Middle frontal gyrus (tissue), 1 donor: ENCODE results near the gene LRP6.

ENCODE experiments used
- DNase-seq: peaks from one replicate; pipeline ENCODE4 v3.0.0-alpha.2; 2015; ENCODE audit warnings: low spot score; ENCODE audit errors: extremely low spot score

The LRP6 gene

DNA sequence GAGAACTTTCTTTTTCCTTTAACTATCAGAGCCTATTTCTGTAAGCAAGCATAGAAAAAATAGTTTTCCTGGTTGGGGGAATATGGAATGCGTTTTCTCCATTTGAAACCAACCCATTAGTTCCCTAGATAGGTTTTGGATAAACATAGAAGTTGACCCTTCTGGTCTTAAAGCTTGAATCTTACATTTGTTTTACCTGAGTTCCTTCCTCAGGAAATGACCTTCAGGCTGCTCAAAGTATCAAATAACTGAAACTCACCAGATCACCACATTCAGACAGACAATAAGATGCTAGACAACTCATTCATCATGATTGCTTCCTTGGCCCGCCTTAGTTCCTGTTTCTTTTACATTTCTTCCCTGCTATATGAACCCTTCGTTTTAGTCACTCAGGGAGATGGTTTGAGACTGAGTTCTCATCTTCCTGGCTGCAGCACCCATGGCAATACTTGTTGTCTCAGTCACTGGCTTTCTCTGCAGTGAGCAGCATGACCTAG is 52.2 kb downstream of the LRP6 start:
- DNase-seq = no peak

DNA sequence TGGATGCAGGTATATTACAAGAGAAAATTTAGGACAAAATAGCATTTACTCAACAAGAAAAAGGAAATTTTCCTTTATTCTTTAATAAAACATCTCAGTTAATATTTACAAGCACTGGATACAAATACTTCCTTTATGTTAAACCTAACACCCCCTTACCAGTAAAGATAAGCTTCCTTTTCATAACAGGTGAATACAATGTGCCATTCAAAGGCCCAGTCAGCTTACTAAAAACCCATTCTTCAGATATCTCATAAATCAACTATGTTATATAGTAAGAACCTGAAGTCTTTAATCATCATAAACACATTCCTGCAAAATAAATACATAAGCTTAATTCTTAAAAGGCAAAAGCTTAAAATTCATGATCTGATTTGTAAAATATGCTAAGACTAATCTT is 52.6 kb downstream of the LRP6 start:
- no peak for DNase-seq

DNA sequence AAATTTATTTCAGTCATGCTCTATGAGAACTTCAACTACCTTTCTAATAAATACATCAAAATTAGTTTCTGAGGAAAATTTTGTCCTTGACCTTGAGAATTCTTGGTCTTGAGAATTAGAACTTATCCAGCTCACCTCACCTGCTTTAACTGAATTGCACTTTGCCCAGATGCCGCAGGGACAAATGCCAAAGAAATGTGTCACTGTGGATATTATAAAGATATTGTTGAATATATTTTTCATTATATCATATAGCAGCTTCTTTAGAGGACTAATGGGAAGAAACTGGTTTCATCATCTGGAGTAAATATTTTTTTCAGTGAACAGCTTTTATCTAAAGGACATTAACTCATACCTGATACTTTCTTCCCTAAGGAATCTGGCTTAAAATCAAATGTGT is 54.1 kb downstream of the LRP6 start:
- no peak for DNase-seq

DNA sequence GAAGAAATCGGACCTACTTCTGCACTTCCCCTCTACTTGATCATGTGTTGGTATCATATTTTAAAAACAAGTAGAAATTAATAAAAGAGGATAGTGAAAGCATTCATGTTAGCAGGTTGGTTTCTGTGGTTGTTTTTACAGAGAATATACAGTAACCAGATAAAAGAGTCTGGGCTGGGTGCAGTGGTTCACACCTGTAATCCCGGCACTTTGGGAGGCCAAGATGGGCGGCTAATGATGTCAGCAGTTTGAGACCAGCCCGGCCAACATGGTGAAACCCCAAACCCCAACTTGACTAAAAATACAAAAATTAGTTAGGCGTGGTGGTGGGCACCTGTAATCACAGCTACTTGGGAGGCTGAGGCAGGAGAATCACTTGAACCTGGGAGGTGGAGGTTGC is 55.9 kb downstream of the LRP6 start:
- DNase-seq = no peak

DNA sequence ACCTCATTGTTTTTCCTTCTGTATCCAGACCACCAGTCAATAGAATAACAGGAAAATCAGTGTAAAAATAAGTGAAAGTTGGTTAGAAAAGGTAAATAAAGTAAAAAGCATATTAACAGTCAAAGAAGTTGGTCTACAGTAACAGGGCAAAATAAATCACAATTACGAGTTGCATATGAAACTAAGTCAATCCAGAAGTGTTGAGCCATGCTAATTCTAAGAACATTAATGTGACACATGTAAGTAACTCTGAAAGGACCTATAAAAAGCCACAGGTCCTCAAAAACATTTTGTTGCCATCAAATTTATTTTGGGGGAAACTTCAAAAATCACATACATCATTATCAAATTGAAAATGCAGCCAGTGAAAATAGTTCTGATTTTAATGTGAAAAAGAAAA is 56.4 kb downstream of the LRP6 start:
- DNase-seq = no peak

DNA sequence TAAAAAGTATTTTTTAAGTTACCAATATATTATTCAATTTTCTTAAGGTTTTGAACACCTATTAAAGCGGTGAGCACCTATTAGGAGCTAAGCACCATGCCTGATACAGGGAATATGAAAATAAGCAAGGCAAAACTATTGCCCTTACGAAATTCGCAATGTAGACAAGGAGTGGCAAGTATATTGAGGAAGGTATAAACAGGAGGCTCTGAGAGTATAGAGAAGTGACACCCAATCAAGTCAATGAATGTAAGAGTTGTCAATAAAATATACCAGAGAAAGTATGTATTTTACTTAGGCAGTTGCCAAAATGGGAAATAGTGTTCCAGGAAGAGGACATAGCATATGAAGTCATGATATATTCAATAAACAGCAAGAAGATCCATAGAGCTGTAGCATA is 57.2 kb downstream of the LRP6 start:
- no peak for DNase-seq

DNA sequence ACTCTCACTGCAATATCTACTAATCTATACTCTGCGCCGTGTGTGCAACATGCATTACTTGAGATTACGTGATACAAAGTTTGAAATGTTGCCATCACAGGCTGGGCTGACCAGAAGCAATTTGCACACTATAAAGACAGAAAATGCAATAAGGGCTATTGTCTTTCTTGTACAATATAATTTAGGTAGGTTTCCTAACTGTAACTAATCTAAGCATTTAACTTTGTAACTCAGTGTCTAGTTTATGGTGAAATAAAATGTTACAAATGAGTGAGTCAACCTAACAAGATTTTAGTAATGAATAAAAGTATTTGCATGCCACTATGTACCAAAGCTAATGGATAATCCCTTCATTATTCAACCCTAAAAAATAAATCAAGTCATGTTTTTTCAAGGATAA is 57.8 kb downstream of the LRP6 start:
- DNase-seq = no peak

DNA sequence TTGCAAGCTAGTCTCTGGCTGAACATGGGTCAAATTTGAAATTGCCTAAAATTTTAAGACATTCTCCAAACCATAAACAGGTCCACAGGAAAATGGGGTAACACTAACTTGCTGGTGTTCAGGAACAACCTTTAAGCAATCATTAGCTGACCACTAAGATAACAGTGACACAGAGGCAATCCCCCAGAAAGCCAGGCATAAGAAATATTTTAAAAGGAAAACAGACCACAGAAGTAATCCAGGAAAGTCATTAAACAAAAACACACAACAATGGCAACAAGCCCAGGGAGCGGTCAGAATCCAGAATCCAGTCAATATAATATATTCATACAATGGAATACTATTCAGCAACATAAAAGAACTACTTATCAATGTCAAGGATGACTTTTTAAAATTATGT is 59.1 kb downstream of the LRP6 start:
- DNase-seq = no peak

DNA sequence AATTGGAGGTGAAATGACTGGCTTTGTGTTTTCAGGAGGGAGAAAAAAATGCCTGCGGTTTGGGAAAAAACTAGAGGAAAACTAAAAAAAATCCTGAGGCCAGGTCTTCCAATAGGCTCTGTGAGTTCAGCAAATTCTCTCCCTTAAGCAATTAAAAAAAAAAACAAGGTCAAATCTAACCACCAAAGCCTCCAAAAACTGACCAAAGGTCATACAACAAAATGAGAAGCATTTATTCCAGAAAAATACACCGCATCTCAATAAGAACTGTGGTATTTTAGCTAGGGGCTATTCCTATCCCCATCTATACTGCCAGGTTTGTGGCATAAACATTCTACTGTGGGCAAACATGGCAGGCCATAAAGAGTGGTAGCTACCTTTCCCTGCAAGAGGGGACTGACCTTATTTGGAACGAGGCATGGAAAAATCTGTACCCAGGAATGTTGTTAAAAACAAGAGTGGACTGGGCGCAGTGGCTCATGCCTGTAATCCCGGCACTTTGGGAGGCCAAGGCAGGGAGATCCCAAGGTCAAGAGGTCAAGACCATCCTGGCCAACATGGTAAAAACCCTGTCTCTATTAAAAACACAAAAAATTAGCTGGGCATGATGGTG is 60.0 kb downstream of the LRP6 start:
- DNase-seq = no peak

DNA sequence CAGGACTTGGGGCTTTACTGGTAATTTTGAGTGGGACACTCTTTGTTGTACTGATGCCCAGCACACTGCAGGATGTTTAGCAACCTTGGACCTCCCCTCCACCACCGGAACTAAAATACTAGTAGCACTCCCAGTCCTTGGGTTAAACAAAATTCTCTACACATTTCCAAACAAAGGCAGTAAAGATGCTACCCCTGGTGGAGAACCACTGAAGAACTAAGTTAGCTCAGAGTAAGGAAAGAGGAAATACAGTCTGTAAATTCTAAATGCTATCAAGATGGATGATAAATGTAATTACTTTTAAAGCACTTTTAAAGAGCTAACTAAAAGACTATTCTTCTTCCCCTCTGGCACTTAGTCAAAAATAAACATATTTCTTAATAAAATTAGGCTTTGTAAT is 64.1 kb downstream of the LRP6 start:
- no peak for DNase-seq

DNA sequence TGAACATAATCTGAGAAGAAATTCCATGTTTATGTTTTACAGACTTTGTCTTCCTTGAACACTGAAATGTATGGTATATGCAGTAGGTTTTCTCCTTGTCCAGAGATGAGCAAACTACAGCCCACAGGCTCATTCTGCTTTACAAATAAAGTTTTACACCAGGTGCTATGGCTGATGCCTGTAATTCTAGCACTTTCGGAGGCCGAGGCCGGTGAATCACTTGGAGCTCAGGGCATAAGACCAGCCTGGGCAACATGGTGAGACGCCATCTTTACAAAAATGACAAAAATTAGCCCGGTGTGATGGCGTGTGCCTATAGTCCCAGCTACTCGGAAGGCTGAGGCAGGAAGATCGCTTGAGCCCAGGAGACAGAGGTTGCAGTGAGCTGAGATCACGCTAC is 64.7 kb downstream of the LRP6 start:
- no peak for DNase-seq

DNA sequence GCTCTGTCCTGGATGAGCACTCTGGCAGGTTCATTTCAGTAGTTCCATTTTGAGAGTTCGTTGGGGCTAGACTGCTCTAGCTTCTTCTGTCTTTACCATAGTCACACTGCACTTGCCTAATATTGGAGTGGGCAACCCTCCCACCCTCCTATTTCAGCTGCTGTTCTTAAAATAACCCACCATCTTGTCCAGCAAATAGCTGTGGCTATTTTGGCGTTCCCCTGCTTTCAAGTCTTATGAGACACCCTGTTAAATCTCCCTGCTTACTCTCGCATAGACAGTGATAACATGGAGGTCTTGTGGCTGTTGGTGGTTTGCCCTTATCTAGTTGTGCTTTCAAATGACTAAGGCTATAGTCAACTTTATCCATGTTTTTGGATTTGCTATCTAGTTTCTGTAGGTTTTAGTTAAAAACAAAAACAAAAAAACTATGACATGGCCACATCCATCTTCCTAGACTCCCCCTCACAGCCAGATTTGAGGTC is 65.5 kb downstream of the LRP6 start:
- DNase-seq = no peak

DNA sequence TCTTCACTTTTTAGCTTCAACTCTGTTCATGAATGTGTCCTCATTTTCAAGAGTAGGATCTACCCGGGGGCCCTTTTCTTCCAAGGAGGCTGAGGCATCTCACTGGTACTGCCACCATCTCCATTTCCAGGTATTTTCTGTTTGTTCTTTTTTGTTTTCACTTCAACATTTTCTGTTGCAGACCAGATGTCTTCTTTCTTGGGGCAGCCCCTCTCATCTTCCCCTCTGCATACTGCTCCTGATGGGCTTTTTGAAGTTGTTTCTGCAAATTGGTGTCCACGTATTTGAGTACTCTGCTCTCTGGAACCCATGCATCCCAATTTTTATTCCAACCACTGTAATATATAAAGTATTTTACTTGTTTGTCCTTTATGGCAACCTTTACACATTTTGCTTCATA is 66.5 kb downstream of the LRP6 start:
- no peak for DNase-seq

DNA sequence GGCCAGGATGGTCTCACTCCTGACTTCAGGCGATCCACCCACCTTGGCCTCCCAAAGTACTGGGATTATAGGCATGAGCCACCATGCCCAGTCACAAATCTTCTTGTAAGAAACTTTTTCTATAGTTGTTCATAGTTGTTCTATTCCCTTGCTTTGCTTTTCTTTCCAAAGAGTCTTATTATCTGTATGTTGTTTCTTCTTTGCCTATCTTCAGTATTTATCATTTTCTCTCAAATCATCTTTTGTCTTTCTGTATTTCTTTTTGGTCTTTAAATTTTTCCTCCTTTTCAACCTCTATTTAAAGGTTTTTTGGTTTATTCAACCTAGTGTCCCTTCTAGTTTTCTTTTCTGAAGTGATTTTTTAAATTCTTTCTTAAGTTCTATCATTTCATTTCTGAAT is 68.7 kb downstream of the LRP6 start:
- no peak for DNase-seq

DNA sequence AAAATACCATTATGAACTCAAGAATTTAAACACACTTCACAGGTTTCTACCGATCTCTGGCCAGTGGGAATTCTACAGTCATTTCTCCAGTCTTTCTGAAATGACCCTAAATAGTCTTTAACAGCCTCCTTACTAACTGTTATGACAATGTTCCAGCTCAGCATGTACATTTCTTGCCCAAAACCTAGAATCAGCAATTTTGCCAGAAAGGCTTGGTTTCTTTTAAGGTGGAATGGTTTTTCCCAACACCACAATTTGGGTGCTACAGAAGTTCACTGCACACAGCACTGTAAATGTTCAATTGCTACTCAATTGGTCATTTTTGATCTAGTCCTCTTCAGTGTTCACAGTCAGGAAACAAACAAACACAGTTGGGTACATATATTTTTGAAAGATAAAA is 69.7 kb downstream of the LRP6 start:
- no peak for DNase-seq

DNA sequence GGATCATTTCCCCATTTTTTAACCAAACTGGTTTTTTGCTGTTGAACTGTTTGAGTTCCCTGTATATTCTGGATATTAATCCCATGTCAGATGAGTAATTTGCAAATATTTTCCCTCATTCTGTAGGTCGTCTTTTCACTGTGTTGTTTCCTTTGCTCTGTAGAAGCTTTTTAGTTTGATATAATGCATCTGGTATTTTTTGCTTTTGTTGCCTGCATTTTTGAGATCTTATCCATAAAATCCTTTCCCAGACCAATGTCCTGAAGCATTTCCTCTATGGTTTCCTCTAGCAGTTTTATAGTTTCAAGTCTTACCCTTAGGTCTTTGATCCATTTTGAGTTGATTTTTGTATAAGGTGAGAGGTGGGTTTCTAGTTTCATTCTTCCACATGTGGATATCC is 71.3 kb downstream of the LRP6 start:
- no peak for DNase-seq

DNA sequence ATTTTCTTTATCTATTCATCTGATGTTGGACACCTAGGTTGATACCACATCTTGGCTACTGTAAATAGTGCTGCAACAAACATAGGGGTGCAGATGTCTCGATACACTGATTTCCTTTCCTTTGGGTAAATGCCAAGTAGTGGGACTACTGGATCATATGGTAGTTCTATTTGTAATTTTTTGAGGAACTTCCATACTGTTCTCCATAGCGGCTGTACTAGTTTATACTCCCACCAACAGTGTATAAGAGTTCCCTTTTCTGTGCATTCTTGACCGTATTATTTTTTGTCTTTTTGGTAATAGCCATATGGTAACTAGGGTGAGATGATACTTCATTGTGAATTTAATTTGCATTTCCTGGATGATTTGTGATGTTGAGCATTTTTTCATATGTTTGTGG is 71.8 kb downstream of the LRP6 start:
- no peak for DNase-seq

DNA sequence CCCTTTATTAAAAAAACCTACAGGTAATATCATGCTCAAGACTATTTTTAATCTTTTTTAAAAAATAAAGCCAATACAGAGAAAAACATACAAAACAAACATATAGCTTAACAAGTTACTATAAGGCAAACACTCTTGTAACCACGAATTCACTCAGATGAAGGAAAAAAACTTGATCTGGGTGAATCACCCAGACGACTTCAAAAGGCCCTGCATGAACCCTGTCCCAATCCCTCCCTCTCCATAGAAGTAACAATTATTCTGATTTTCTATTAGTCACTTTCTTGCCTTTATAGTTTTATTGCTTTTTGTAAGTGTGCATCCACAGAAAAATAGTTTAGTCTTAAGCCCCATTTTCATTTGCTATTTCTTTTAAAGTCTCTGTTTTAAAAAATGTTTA is 72.6 kb downstream of the LRP6 start:
- no peak for DNase-seq

DNA sequence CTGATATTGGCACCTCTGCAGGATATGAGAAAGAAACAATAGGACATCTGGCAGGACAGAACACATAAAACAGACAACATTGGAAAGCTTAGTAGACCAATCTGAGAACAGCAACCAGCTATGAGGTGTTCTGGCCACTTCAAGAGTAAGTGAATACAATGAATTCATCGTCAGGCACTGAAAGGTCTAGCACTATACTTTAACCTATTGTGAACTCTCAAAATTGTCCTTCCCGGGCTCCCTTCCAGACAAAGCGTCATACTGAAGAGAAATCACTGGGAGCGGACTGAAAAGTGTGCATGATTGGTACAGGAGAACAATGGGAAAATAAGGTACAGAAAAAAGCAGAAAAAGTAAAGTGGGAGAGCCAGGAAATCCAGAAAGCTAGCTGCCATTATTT is 75.8 kb downstream of the LRP6 start:
- no peak for DNase-seq

DNA sequence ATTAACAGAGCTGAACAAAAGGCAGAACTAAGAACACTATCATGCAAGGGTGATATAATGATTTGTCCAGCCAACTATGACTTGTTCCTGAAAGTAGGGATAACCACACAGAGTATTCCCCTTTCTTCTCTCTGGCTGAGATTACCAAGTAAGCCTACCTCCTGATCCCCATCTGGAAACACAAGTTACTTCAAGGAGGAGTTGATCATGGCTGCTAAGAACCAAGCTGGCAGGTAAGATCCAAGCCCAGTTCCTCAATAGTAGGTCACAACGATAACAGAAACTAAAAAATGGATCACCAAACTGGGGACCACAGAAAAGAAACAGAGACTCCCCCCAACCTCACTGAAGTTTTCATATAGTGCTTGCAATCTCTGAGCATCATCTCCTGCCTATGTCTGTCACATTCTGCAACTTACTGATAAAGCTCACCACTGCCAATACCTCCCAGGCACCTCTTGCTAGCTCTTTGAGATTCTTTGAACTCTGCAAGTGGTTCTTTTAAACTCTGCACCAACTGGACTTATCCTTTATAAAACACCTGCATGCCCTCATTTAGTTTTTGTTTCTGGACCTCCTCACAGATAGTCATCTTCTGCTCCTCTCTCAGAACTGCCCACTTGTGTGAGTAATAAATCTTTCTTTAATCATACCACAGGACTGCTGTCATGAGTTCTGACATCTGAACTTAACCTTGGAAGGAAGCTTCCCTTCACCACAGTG is 76.6 kb downstream of the LRP6 start:
- DNase-seq = no peak

DNA sequence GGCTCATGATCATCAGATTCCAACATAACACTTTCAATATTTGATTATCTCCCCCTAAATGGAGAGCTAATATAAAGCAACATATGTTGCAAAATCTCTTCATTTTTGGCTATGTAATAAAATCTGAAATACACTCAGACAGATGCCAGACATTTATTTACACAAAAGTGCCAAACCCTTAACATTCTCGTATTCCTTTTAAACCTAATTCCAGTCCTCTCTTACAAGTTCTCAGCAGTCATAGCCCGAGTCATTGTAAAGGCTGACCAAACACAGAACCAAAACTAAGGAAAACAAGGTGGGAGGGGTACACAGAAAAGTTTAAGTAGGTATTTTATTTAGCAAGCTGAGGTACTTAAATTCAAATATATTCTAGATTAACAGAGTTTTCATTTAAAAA is 81.4 kb downstream of the LRP6 start:
- DNase-seq = no peak

DNA sequence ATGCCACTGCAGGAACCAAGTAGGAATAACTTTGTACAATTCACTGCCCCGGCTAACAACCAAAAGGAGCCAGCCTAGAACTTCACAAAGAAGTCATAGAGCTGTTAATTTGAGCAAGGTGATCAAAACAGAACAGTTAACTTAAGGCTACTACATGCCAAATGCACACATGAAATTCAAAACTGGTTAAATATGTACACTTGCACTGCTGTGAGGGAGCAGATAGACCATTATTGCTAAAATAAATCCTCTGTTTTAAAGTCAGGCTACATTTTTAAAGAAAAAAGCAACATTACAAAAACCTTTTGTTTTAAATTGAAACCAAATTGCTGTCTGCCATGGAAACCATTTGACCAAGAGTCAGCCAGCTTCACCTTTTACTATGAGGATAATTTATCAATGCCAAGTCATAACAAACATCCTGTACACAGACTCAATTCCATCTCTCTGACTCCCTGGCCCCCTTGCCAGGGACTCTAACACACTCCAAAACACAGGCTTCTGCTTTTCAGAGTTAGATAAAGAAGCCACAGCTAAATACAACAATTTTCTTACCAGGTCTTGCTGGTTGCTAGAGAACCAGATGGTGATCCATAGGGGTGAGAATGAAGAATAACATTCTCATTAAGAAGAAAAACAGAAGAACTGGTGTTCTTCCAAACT is 84.0 kb downstream of the LRP6 start:
- no peak for DNase-seq

DNA sequence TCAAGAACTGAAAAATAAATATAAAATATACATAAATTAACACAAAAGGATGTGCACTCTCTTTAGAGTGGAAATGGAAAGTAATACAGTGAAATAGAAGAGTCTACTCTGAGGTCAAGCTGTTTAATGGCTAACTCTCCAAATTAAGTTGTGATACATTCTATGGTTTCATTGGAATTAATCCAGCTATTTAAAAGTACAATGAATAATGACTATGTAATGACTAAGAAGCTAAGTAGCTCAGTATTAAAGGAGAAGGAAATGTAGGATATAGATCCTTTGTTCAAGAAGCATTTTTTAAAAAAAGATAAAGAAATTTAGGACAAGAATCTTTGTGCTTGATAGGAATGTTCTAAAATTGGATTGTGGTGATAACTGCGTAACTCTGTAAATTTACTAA is 85.3 kb downstream of the LRP6 start:
- DNase-seq = no peak
